Measurements from ENCODE around the gene BUD31. TPM values are rescaled to one million over a fixed set of nuclear protein-coding genes. Genes with fewer than 3 reads are reported as not detected.
"Not testable (repeated sequence)": the region's sequence is repeated elsewhere in the genome, so short reads cannot be mapped to it uniquely, and the experiment has no call there.

BUD31 gene
- total and polyA plus RNA-seq, 4 donors: 64.9 to 125 (median 112) TPM

GRCh38 chr7:99371376-99371920 is 37.3 kb upstream of the BUD31 start:
- Histone ChIP-seq H3K36me3 (ENCODE audit: control insufficient read depth, insufficient read depth, low read length) (peaks cover 25% of the 10 kb centered on the region), H3K27ac (ENCODE audit: low read depth, low read length) (no peak overlapping the region), H3K4me1 (ENCODE audit: control insufficient read depth, insufficient read depth, low read length) (peaks cover 13% of the 10 kb centered on the region), H3K27me3 (ENCODE audit: control insufficient read depth, insufficient read depth, low read length) (peaks cover 4% of the 10 kb centered on the region), H3K4me3 (ENCODE audit: low read depth, low read length) (no peak overlapping the region), H3K9me3 (ENCODE audit: control insufficient read depth, insufficient read depth, low read length) (no peaks in the 10 kb centered on the region)
- no peak for DNase-seq (ENCODE audit: low read depth in 4 of 6, low spot score in 6 of 6)
- WGBS (ENCODE audit: insufficient coverage): 87% methylated on average over 3 of the region's 11 CpGs

GRCh38 chr7:99372275-99373090 is 36.3 kb upstream of the BUD31 start:
- peak in 1 of 6 donors; percentile 45 for DNase-seq (ENCODE audit: low read depth in 4 of 6, low spot score in 6 of 6)

GRCh38 chr7:99373091-99374066 is 35.4 kb upstream of the BUD31 start:
- WGBS (ENCODE audit: insufficient coverage): 81% methylated on average over 27 of the region's 41 CpGs
- Histone ChIP-seq H3K4me1 (ENCODE audit: control insufficient read depth, insufficient read depth, low read length) (peaks cover 13% of the 10 kb centered on the region), H3K27ac (ENCODE audit: low read depth, low read length) (peak overlapping the region; percentile 61)

More at GRCh38 chr7:99372275-99373090, 36.3 kb upstream of the BUD31 start:
- Histone ChIP-seq H3K27me3 (ENCODE audit: control insufficient read depth, insufficient read depth, low read length) (peaks cover 4% of the 10 kb centered on the region), H3K4me1 (ENCODE audit: control insufficient read depth, insufficient read depth, low read length) (peaks cover 13% of the 10 kb centered on the region), H3K4me3 (ENCODE audit: low read depth, low read length) (no peak overlapping the region), H3K36me3 (ENCODE audit: control insufficient read depth, insufficient read depth, low read length) (peaks cover 15% of the 10 kb centered on the region), H3K9me3 (ENCODE audit: control insufficient read depth, insufficient read depth, low read length) (no peaks in the 10 kb centered on the region), H3K27ac (ENCODE audit: low read depth, low read length) (peak overlapping the region; percentile 61)
- WGBS (ENCODE audit: insufficient coverage): 62% methylated on average over 19 of the region's 21 CpGs

GRCh38 chr7:99374111-99375064 is 34.4 kb upstream of the BUD31 start, which contains the start of gene ARPC1B:
Gene ARPC1B, plus strand, starts transcription at chr7:99374730. Its CDS starts 10,985 bp downstream, at chr7:99385715.
- WGBS (ENCODE audit: insufficient coverage): 3% methylated on average over 95 of the region's 95 CpGs
- DNase-seq (ENCODE audit: low read depth in 4 of 6, low spot score in 6 of 6): peak in 1 of 6 donors; percentile 63
- no peaks in the 10 kb centered on the region for H3K9me3 ChIP-seq (ENCODE audit: control insufficient read depth, insufficient read depth, low read length)
- H3K27me3 ChIP-seq (ENCODE audit: control insufficient read depth, insufficient read depth, low read length): peaks cover 4% of the 10 kb centered on the region
- H3K4me1 ChIP-seq (ENCODE audit: control insufficient read depth, insufficient read depth, low read length): peaks cover 16% of the 10 kb centered on the region
- H3K27ac ChIP-seq (ENCODE audit: low read depth, low read length): peak within 1 kb of the TSS; percentile 67
- peaks cover 7% of the 10 kb centered on the region for H3K36me3 ChIP-seq (ENCODE audit: control insufficient read depth, insufficient read depth, low read length)
- H3K4me3 ChIP-seq (ENCODE audit: low read depth, low read length): peak within 1 kb of the TSS; percentile 46

More at GRCh38 chr7:99373091-99374066, 35.4 kb upstream of the BUD31 start:
- Histone ChIP-seq H3K36me3 (ENCODE audit: control insufficient read depth, insufficient read depth, low read length) (peaks cover 13% of the 10 kb centered on the region), H3K27me3 (ENCODE audit: control insufficient read depth, insufficient read depth, low read length) (peaks cover 4% of the 10 kb centered on the region), H3K4me3 (ENCODE audit: low read depth, low read length) (no peak overlapping the region), H3K9me3 (ENCODE audit: control insufficient read depth, insufficient read depth, low read length) (no peaks in the 10 kb centered on the region)
- no peak for DNase-seq (ENCODE audit: low read depth in 4 of 6, low spot score in 6 of 6)

- under 1% methylated on average over 46 of the region's 58 CpGs for WGBS (ENCODE audit: insufficient coverage)
- H3K4me1 ChIP-seq (ENCODE audit: control insufficient read depth, insufficient read depth, low read length): peaks cover 25% of the 10 kb centered on the region
Observed at GRCh38 chr7:99375070-99375807, 33.5 kb upstream of the BUD31 start.

GRCh38 chr7:99379043-99379577 is 29.7 kb upstream of the BUD31 start:
- H3K27ac ChIP-seq (ENCODE audit: low read depth, low read length): peak overlapping the region; percentile 90
- no peaks in the 10 kb centered on the region for H3K9me3 ChIP-seq (ENCODE audit: control insufficient read depth, insufficient read depth, low read length)
- H3K36me3 ChIP-seq (ENCODE audit: control insufficient read depth, insufficient read depth, low read length): no peaks in the 10 kb centered on the region
- DNase-seq (ENCODE audit: low read depth in 4 of 6, low spot score in 6 of 6): peak in 1 of 6 donors; percentile 69
- H3K27me3 ChIP-seq (ENCODE audit: control insufficient read depth, insufficient read depth, low read length): peaks cover 4% of the 10 kb centered on the region
- peaks cover 32% of the 10 kb centered on the region for H3K4me1 ChIP-seq (ENCODE audit: control insufficient read depth, insufficient read depth, low read length)
- H3K4me3 ChIP-seq (ENCODE audit: low read depth, low read length): no peak overlapping the region
- WGBS (ENCODE audit: insufficient coverage): 73% methylated on average over 6 of the region's 7 CpGs

More at GRCh38 chr7:99375070-99375807, 33.5 kb upstream of the BUD31 start:
- Histone ChIP-seq H3K9me3 (ENCODE audit: control insufficient read depth, insufficient read depth, low read length) (no peaks in the 10 kb centered on the region), H3K27ac (ENCODE audit: low read depth, low read length) (peak overlapping the region; percentile 67), H3K27me3 (ENCODE audit: control insufficient read depth, insufficient read depth, low read length) (peaks cover 4% of the 10 kb centered on the region), H3K36me3 (ENCODE audit: control insufficient read depth, insufficient read depth, low read length) (no peaks in the 10 kb centered on the region), H3K4me3 (ENCODE audit: low read depth, low read length) (peak overlapping the region; percentile 46)
- DNase-seq (ENCODE audit: low read depth in 4 of 6, low spot score in 6 of 6): peak in 2 of 6 donors; percentile 11 to 75

- H3K36me3 ChIP-seq (ENCODE audit: control insufficient read depth, insufficient read depth, low read length); H3K4me3 ChIP-seq (ENCODE audit: low read depth, low read length); H3K9me3 ChIP-seq (ENCODE audit: control insufficient read depth, insufficient read depth, low read length); DNase-seq (ENCODE audit: low read depth in 4 of 6, low spot score in 6 of 6); H3K27me3 ChIP-seq (ENCODE audit: control insufficient read depth, insufficient read depth, low read length): not testable (repeated sequence)
- 87% methylated on average over 7 of the region's 7 CpGs for WGBS (ENCODE audit: insufficient coverage)
- H3K4me1 ChIP-seq (ENCODE audit: control insufficient read depth, insufficient read depth, low read length): peaks cover 32% of the 10 kb centered on the region
- H3K27ac ChIP-seq (ENCODE audit: low read depth, low read length): peak overlapping the region; percentile 90
Observed at GRCh38 chr7:99379693-99380031, 29.1 kb upstream of the BUD31 start.
